ENCODE results near the gene KRT31. TPM values are rescaled to one million over a fixed set of nuclear protein-coding genes. Genes with fewer than 3 reads are reported as not detected.

Gene KRT31
- polyA plus RNA-seq, 1 of the 3 experiments (the other 2 are of a cell fraction) = 0.03 TPM

DNA sequence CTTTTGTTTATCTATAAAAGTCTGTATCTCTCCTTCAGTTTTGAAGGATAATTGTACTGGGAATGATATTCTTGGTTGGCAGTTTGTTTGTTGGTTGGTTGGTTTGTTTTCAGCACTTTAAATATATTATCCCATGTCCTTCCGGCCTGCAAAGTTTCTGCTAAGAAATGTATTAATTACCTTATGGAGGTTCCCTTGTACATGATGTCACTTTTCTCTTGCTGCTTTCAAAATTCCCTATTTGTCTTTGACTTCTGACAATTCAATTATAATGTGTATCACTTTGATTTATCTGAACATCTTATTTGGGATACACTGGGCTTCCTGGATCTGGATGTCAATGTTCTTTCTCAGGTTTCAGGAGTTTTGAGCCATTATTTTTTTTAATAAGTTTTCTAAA, 11.2 kb downstream of the KRT31 start:
- H3K9me2 ChIP-seq = no peaks in the 10 kb centered on the region
- H4K20me1 ChIP-seq (ENCODE audit: insufficient read depth) = no peaks in the 10 kb centered on the region
- H3K79me2 ChIP-seq (ENCODE audit: insufficient read depth) = no peaks in the 10 kb centered on the region
- H3K4me1 ChIP-seq (ENCODE audit: control insufficient read depth in 1 of 2, insufficient read depth in 2 of 2, low read depth in 1 of 2, low read length in 1 of 2) = no peaks in the 10 kb centered on the region; a peak in 1 of 4 replicates
- POLR2A ChIA-PET = no interaction called here
- H3K36me3 ChIP-seq (replicated peaks in 1 of 2; ENCODE audit: control insufficient read depth in 1 of 2, insufficient read depth in 2 of 2, low read length in 1 of 2) = no peaks in the 10 kb centered on the region
- no peak for DNase-seq
- TF ChIP-seq EZH2phosphoT487 (IDR thresholded peaks at IDR 0.05; ENCODE audit: borderline replicate concordance, low read depth) = no peak
- no peak for TF ChIP-seq JUND (IDR thresholded peaks at IDR 0.05)
- TF ChIP-seq GABPA (IDR thresholded peaks at IDR 0.05; ENCODE audit: low read depth) = no peak
- no peak for TF ChIP-seq MEF2A (IDR thresholded peaks at IDR 0.05; ENCODE audit: borderline replicate concordance, low read depth)
- TF ChIP-seq RCOR1 (IDR thresholded peaks at IDR 0.05; ENCODE audit: low read length) = no peak
- TF ChIP-seq FOXJ3 (CRISPR knock-in tag; IDR thresholded peaks at IDR 0.05) = no peak
- TF ChIP-seq, protein P1, sequence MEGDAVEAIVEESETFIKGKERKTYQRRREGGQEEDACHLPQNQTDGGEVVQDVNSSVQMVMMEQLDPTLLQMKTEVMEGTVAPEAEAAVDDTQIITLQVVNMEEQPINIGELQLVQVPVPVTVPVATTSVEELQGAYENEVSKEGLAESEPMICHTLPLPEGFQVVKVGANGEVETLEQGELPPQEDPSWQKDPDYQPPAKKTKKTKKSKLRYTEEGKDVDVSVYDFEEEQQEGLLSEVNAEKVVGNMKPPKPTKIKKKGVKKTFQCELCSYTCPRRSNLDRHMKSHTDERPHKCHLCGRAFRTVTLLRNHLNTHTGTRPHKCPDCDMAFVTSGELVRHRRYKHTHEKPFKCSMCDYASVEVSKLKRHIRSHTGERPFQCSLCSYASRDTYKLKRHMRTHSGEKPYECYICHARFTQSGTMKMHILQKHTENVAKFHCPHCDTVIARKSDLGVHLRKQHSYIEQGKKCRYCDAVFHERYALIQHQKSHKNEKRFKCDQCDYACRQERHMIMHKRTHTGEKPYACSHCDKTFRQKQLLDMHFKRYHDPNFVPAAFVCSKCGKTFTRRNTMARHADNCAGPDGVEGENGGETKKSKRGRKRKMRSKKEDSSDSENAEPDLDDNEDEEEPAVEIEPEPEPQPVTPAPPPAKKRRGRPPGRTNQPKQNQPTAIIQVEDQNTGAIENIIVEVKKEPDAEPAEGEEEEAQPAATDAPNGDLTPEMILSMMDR (IDR thresholded peaks at IDR 0.05) = no peak
- no peak for TF ChIP-seq YY1 (IDR thresholded peaks at IDR 0.05; ENCODE audit: low read depth)
- TF ChIP-seq TCF12 (IDR thresholded peaks at IDR 0.05) = no peak
- TF ChIP-seq, protein P2, sequence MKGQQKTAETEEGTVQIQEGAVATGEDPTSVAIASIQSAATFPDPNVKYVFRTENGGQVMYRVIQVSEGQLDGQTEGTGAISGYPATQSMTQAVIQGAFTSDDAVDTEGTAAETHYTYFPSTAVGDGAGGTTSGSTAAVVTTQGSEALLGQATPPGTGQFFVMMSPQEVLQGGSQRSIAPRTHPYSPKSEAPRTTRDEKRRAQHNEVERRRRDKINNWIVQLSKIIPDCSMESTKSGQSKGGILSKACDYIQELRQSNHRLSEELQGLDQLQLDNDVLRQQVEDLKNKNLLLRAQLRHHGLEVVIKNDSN (IDR thresholded peaks at IDR 0.05; ENCODE audit: borderline replicate concordance, low read depth) = no peak
- no peak for TF ChIP-seq FOXM1 (IDR thresholded peaks at IDR 0.05; ENCODE audit: low read depth)
- TF ChIP-seq RAD21 (IDR thresholded peaks at IDR 0.05; ENCODE audit: low read length) = no peak
- TF ChIP-seq ELF1 (IDR thresholded peaks at IDR 0.05) = no peak
- TF ChIP-seq, protein P3, sequence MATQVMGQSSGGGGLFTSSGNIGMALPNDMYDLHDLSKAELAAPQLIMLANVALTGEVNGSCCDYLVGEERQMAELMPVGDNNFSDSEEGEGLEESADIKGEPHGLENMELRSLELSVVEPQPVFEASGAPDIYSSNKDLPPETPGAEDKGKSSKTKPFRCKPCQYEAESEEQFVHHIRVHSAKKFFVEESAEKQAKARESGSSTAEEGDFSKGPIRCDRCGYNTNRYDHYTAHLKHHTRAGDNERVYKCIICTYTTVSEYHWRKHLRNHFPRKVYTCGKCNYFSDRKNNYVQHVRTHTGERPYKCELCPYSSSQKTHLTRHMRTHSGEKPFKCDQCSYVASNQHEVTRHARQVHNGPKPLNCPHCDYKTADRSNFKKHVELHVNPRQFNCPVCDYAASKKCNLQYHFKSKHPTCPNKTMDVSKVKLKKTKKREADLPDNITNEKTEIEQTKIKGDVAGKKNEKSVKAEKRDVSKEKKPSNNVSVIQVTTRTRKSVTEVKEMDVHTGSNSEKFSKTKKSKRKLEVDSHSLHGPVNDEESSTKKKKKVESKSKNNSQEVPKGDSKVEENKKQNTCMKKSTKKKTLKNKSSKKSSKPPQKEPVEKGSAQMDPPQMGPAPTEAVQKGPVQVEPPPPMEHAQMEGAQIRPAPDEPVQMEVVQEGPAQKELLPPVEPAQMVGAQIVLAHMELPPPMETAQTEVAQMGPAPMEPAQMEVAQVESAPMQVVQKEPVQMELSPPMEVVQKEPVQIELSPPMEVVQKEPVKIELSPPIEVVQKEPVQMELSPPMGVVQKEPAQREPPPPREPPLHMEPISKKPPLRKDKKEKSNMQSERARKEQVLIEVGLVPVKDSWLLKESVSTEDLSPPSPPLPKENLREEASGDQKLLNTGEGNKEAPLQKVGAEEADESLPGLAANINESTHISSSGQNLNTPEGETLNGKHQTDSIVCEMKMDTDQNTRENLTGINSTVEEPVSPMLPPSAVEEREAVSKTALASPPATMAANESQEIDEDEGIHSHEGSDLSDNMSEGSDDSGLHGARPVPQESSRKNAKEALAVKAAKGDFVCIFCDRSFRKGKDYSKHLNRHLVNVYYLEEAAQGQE (IDR thresholded peaks at IDR 0.05; ENCODE audit: low read depth, low read length) = no peak
- CTCF ChIA-PET = no interaction called here
- no peaks in the 10 kb centered on the region for H3F3A ChIP-seq (replicated peaks; ENCODE audit: insufficient read depth)
- H3K4me3 ChIP-seq (ENCODE audit: low read depth in 2 of 2, low read length in 1 of 2) = no peak overlapping the region
- no peak overlapping the region for H3K4me2 ChIP-seq
- no peaks in the 10 kb centered on the region for H3K27me3 ChIP-seq (ENCODE audit: insufficient read depth)
- no peak overlapping the region for H2AFZ ChIP-seq (ENCODE audit: low read depth)
- H3K9ac ChIP-seq = no peak overlapping the region
- H3K27ac ChIP-seq (ENCODE audit: low read depth in 2 of 2, low read length in 1 of 2) = no peak overlapping the region
- H3K9me3 ChIP-seq = no peaks in the 10 kb centered on the region
- WGBS (ENCODE audit: low lambda C conversion rate) = 30% methylated on average over 1 of the region's 1 CpG
